Measurements from ENCODE around the gene RAB6A. TPM values are rescaled to one million over a fixed set of nuclear protein-coding genes. Genes with fewer than 3 reads are reported as not detected.
A peak's percentile ranks its signal among the peaks of the same experiment; 100 is the strongest.

Gene RAB6A
- polyA plus RNA-seq, 2 of the 4 experiments (the other 2 are of a cell fraction), result 75.7 to 141 TPM

DNA sequence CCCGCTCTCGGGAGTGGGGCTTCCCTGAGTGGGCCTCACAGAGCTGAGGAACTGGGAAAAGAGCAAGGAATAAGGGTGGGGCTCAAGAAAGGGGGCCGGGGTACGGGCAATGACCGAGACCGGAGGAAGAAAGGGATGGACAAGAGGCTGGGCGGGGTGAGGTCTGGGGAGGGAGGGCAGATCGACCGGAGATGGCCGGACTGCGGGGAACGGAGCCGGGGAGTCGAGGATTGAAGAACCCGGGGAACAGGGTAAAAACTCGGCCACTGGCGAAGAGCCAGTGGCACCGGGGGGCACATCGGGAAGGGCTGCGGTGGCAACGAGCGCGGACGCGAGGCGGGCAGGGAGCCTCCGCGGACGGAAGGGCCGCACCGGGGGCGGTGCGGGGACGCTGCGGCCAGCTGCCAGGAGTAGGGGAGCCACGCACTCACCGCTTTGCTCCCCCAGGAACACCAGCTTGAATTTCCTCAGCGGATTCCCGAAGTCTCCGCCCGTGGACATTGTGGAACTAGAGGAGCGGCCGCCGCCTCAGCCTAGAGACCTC lies 667 bp downstream of the RAB6A start:
- ATAC-seq (peak; percentile 57 to 72), FAIRE-seq (no peak), DNase-seq (ENCODE audit: low read depth in 1 of 2, low spot score in 1 of 2) (peak; percentile 48 to 59)
- ChIA-PET POLR2A (interaction anchor here (0.9 to 3.3 kb wide), 9 partner anchors 9 to 222 kb away, joined by 4 to 89 read pairs (median 5); partner anchors contain the start of genes MRPL48 and UCP2), CTCF (interaction anchor here (0.8 to 2.2 kb wide), 10 partner anchors 10 to 171 kb away, joined by 3 to 16 read pairs (median 4); partner anchors contain the start of gene MRPL48)
- TF ChIP-seq ZNF302 (CRISPR knock-in tag; IDR thresholded peaks at IDR 0.05), result no peak
- 1% methylated on average over 43 of the region's 44 CpGs for WGBS (ENCODE audit: missing lambda C conversion rate)
- Histone ChIP-seq H3K9me3 (no peaks in the 10 kb centered on the region), H3K27ac (peak overlapping the region; percentile 91 to 98), H3K4me3 (peak overlapping the region; percentile 94), H3K4me2 (peak overlapping the region; percentile 95), H3K4me1 (peaks cover 23% of the 10 kb centered on the region; the same call in 2 of the 3 replicates)

- DNase-seq (ENCODE audit: low read depth in 1 of 2, low spot score in 1 of 2) (peak; percentile 26 to 35), FAIRE-seq (no peak), ATAC-seq (peak; percentile 5 to 31; a peak in 4 of 6 replicates)
- Histone ChIP-seq H3K4me3 (peak overlapping the region; percentile 94), H3K4me2 (peak overlapping the region; percentile 95), H3K27ac (peak overlapping the region; percentile 91 to 98), H3K9me3 (no peaks in the 10 kb centered on the region), H3K4me1 (peaks cover 23% of the 10 kb centered on the region; the same call in 2 of the 3 replicates)
- peak; percentile 4; the same call in 1 of the 3 replicates for TF ChIP-seq CTCF (IDR thresholded peaks at IDR 0.05)
- TF ChIP-seq, protein P1, sequence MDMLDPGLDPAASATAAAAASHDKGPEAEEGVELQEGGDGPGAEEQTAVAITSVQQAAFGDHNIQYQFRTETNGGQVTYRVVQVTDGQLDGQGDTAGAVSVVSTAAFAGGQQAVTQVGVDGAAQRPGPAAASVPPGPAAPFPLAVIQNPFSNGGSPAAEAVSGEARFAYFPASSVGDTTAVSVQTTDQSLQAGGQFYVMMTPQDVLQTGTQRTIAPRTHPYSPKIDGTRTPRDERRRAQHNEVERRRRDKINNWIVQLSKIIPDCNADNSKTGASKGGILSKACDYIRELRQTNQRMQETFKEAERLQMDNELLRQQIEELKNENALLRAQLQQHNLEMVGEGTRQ (IDR thresholded peaks at IDR 0.05), result no peak
- CTCF ChIA-PET, result interaction anchor here (1.1 to 2.2 kb wide), 5 partner anchors 11 to 171 kb away, joined by 3 to 16 read pairs (median 5); no protein-coding TSS in a partner anchor
- POLR2A ChIA-PET, result interaction anchor here (1.3 to 3.3 kb wide), 5 partner anchors 20 to 172 kb away, joined by 4 to 89 read pairs (median 9); partner anchors contain the start of gene MRPL48
- 4% methylated on average over 8 of the region's 8 CpGs for WGBS (ENCODE audit: missing lambda C conversion rate)
These were observed 1.2 kb downstream of the RAB6A start for GRCh38 chr11:73759610-73760134.

- ATAC-seq, result no peak
- Histone ChIP-seq H3K27ac (no peak overlapping the region), H3K9me3 (no peaks in the 10 kb centered on the region), H3K4me3 (no peak overlapping the region; the same call in 2 of the 3 replicates), H3K4me2 (peak overlapping the region; percentile 95), H3K4me1 (peaks cover 29% of the 10 kb centered on the region; the same call in 2 of the 3 replicates)
- TF ChIP-seq POLR2AphosphoS2 (conservative IDR thresholded peaks at IDR 0.05; ENCODE audit: low read length), result no peak
- no peak for TF ChIP-seq JUN (IDR thresholded peaks at IDR 0.05)
- no peak for TF ChIP-seq HOXA7 (CRISPR knock-in tag; IDR thresholded peaks at IDR 0.05)
- TF ChIP-seq RFX5 (IDR thresholded peaks at IDR 0.05), result no peak
- no peak for TF ChIP-seq GATA3 (IDR thresholded peaks at IDR 0.05; ENCODE audit: borderline replicate concordance)
- CTCF ChIA-PET, result no interaction called here
- POLR2A ChIA-PET, result no interaction called here
- FAIRE-seq, result no peak
- WGBS (ENCODE audit: missing lambda C conversion rate), result 72% methylated on average over 1 of the region's 1 CpG
- DNase-seq (ENCODE audit: low read depth in 1 of 2, low spot score in 1 of 2), result no peak
These were observed 2.4 kb downstream of the RAB6A start for GRCh38 chr11:73758451-73758850.

- FAIRE-seq (no peak), DNase-seq (ENCODE audit: low read depth in 1 of 2, low spot score in 1 of 2) (no peak), ATAC-seq (no peak)
- no peak for TF ChIP-seq HOXA7 (CRISPR knock-in tag; IDR thresholded peaks at IDR 0.05)
- TF ChIP-seq MYC (IDR thresholded peaks at IDR 0.05; ENCODE audit: borderline replicate concordance, low read length), result no peak
- TF ChIP-seq CEBPB (IDR thresholded peaks at IDR 0.05), result peak; percentile 61 to 76; a peak in 3 of 4 replicates
- Histone ChIP-seq H3K27ac (no peak overlapping the region), H3K4me2 (peak overlapping the region; percentile 95; the same call in 2 of the 3 replicates), H3K4me1 (peaks cover 29% of the 10 kb centered on the region; the same call in 2 of the 3 replicates), H3K9me3 (no peaks in the 10 kb centered on the region), H3K4me3 (no peak overlapping the region)
- ChIA-PET CTCF (no interaction called here), POLR2A (interaction anchor here (0.5 kb wide), 1 partner anchor 31 kb away, joined by 4 read pairs; no protein-coding TSS in a partner anchor)
- WGBS (ENCODE audit: missing lambda C conversion rate), result 92% methylated on average over 5 of the region's 5 CpGs
These were observed 3.3 kb downstream of the RAB6A start for GRCh38 chr11:73757598-73757997.

DNA sequence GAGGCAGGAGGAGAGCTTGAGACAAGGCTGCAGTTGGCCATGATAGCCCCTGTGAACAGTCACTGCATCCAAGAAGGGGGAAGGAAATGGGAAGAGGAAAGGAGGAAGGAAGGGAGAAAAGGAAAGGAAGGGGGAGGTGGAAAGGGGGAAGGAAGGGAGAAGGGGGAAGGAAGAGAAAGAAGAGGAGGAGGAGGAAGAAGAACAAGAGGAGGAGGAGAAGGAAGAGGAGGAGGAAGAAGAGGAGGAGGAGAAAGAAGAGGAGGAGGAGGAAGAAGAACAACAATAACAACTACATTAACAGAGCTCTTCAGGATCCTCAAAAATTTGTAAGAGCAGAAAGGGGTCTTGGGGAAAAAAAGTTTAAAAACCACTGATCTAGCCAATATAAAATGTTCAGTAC lies 5.2 kb downstream of the RAB6A start:
- CTCF ChIA-PET, result no interaction called here
- POLR2A ChIA-PET, result no interaction called here

More for the DNA sequence above, 5.2 kb downstream of the RAB6A start:
- ATAC-seq, result no peak
- Histone ChIP-seq H3K4me3 (no peak overlapping the region), H3K27ac (no peak overlapping the region), H3K4me1 (peaks cover 29% of the 10 kb centered on the region; the same call in 2 of the 3 replicates), H3K4me2 (no peak overlapping the region), H3K9me3 (no peaks in the 10 kb centered on the region)
- no peak for FAIRE-seq
- no peak for DNase-seq (ENCODE audit: low read depth in 1 of 2, low spot score in 1 of 2)
- TF ChIP-seq EHF (CRISPR knock-in tag; IDR thresholded peaks at IDR 0.05) (no peak), ZSCAN20 (CRISPR knock-in tag; IDR thresholded peaks at IDR 0.05) (no peak)
